HCT116 (cell line): ENCODE results near the gene SRCIN1. TPM values are rescaled to one million over a fixed set of nuclear protein-coding genes. Genes with fewer than 3 reads are reported as not detected.

ENCODE experiments used
- ATAC-seq: fragments of 200-7000 bp; cut with Tn5 transposase; 2 replicates; pipeline ENCODE4 v1.9.1; 2020; ENCODE audit warnings: mild to moderate bottlenecking, moderate library complexity
- BruUV-seq: library from RNA; stranded (reverse); fragments of 400-500 nt; replicated peaks from 2 replicates; lab custom pipeline; 2021; lab: Mats Ljungman, UMichigan
- CTCF ChIA-PET: fragments of 300-600 bp; sonication (Branson Sonifier 250); formaldehyde crosslinking; loops from one replicate; lab custom pipeline; 2021; ENCODE audit warnings: antibody characterized with exemption; lab: Charles Lee
- POLR2A ChIA-PET: fragments of 300-600, 350-600 bp; sonication (Branson Sonifier 250); formaldehyde crosslinking; loops from one replicate; lab custom pipeline; 2021; ENCODE audit warnings: antibody characterized with exemption; lab: Charles Lee
- RAD21 ChIA-PET, 2 experiments: fragments of 300-600 bp; sonication (Branson Sonifier 250); formaldehyde crosslinking; loops; one replicate each; lab custom pipeline; 2023; ENCODE audit warnings: low total read pairs in 2 of 2; ENCODE audit not compliant: uncharacterized antibody in 2 of 2, unreplicated experiment in 2 of 2, low non-redundant PET in 1 of 2; lab: Charles Lee
- DNase-seq: peaks from one replicate; pipeline ENCODE4 v3.0.0-alpha.2; 2010; ENCODE audit warnings: low read depth, low spot score
- H2AFZ ChIP-seq: fragments of 200-600 bp; shearing (Covaris generic), sonication (generic); 2 replicates; pipeline ENCODE4 v1.6.1; 2017; ENCODE audit warnings: low read depth, mixed run types, mixed read lengths, antibody characterized with exemption, low read length; ENCODE audit not compliant: poor library complexity, severe bottlenecking
- H3K27ac ChIP-seq: 2 replicates; pipeline ENCODE4 v1.5.1; 2012; ENCODE audit warnings: low read depth, low read length
- H3K27me3 ChIP-seq: fragments of 200-600 bp; sonication (generic); 2 replicates; pipeline ENCODE4 v1.6.1; 2016; ENCODE audit warnings: mixed run types, low read length, mixed read lengths; ENCODE audit not compliant: insufficient read depth
- H3K36me3 ChIP-seq, 2 experiments: fragments of 200-500 bp in 1 of 2; fragments of 200-600 bp in 1 of 2; sonication (Bioruptor generic) in 1 of 2; sonication (generic) in 1 of 2; 2 replicates each; pipeline versions ENCODE4 v1.5.1 to v1.6.1; 2014 to 2016; ENCODE audit warnings: low read length in 2 of 2, inconsistent platforms in 1 of 2, mixed read lengths in 1 of 2, mixed run types in 1 of 2; ENCODE audit not compliant: insufficient read depth in 2 of 2, control insufficient read depth in 1 of 2
- H3K4me1 ChIP-seq, 2 experiments: fragments of 200-600 bp in 1 of 2; sonication (generic) in 1 of 2; 2 replicates each; pipeline versions ENCODE4 v1.5.1 to v1.6.1; 2012 to 2017; ENCODE audit warnings: low read length in 2 of 2, inconsistent platforms in 1 of 2, mild to moderate bottlenecking in 1 of 2, mixed read lengths in 1 of 2, mixed run types in 1 of 2, moderate library complexity in 1 of 2; ENCODE audit not compliant: insufficient read depth in 2 of 2, control insufficient read depth in 1 of 2
- H3K4me2 ChIP-seq: fragments of 200-600 bp; sonication (generic); 2 replicates; pipeline ENCODE4 v1.6.1; 2017; ENCODE audit warnings: mixed run types, low read length, mixed read lengths
- H3K4me3 ChIP-seq, 2 experiments: fragments of 200-600 bp in 1 of 2; sonication (generic) in 1 of 2; replicated peaks in 1 of 2; 2 replicates each; pipeline ENCODE4 v1.5.1; 2011 to 2016; ENCODE audit warnings: low read length in 2 of 2, control low read depth in 1 of 2, low read depth in 1 of 2, mild to moderate bottlenecking in 1 of 2, mixed read lengths in 1 of 2, mixed run types in 1 of 2
- H3K79me2 ChIP-seq: fragments of 200-600 bp; sonication (generic); 2 replicates; pipeline ENCODE4 v1.6.1; 2017; ENCODE audit warnings: mild to moderate bottlenecking, mixed run types, low read length, moderate library complexity, mixed read lengths; ENCODE audit not compliant: insufficient read depth
- H3K9ac ChIP-seq: fragments of 200-600 bp; sonication (generic); 2 replicates; pipeline ENCODE4 v1.6.1; 2016; ENCODE audit warnings: low read length, mixed read lengths
- H3K9me2 ChIP-seq: fragments of 200-600 bp; sonication (generic), shearing (Covaris generic); 2 replicates; pipeline ENCODE4 v1.6.1; 2017; ENCODE audit warnings: mixed run types, mild to moderate bottlenecking, moderate library complexity; ENCODE audit not compliant: insufficient read depth
- H3K9me3 ChIP-seq, 2 experiments: fragments of 200-500 bp in 1 of 2; fragments of 200-600 bp in 1 of 2; sonication (Bioruptor generic) in 1 of 2; sonication (generic) in 1 of 2; 2 replicates each; pipeline ENCODE4 v1.6.1; 2014 to 2017; ENCODE audit warnings: low read length in 2 of 2, mixed read lengths in 2 of 2, inconsistent platforms in 1 of 2, low read depth in 1 of 2, mild to moderate bottlenecking in 1 of 2, mixed run types in 1 of 2, moderate library complexity in 1 of 2; ENCODE audit not compliant: control insufficient read depth in 1 of 2, insufficient read depth in 1 of 2
- H4K20me1 ChIP-seq: fragments of 200-600 bp; sonication (generic), shearing (Covaris generic); 2 replicates; pipeline ENCODE4 v1.6.1; 2017; ENCODE audit warnings: mixed run types, mild to moderate bottlenecking, moderate library complexity; ENCODE audit not compliant: insufficient read depth
- ATF3 ChIP-seq: IDR thresholded peaks from 2 replicates; pipeline ENCODE4 v1.6.1; 2012
- CEBPB ChIP-seq: IDR thresholded peaks from 2 replicates; pipeline ENCODE4 v1.6.1; 2012; ENCODE audit warnings: low read depth
- CTCF ChIP-seq, 3 experiments: fragments of 200-600 bp in 1 of 3; sonication (generic) in 1 of 3; IDR thresholded peaks in 2 of 3; conservative IDR thresholded peaks in 1 of 3; 2 replicates each; pipeline ENCODE4 v1.5.1; 2012 to 2017; ENCODE audit warnings: low read depth in 2 of 3, low read length in 2 of 3, antibody characterized with exemption in 1 of 3, borderline replicate concordance in 1 of 3, control low read depth in 1 of 3, mild to moderate bottlenecking in 1 of 3, mixed read lengths in 1 of 3, mixed run types in 1 of 3, moderate library complexity in 1 of 3; ENCODE audit not compliant: insufficient read depth in 1 of 3
- EGR1 ChIP-seq: IDR thresholded peaks from 2 replicates; pipeline ENCODE4 v1.6.1; 2012; ENCODE audit warnings: low read depth
- ELF1 ChIP-seq: IDR thresholded peaks from 2 replicates; pipeline ENCODE4 v1.6.1; 2012; ENCODE audit warnings: low read depth, borderline replicate concordance
- EZH2 ChIP-seq: fragments of 200-600 bp; sonication (generic); IDR thresholded peaks from 2 replicates; pipeline ENCODE4 v1.6.1; 2017; ENCODE audit warnings: antibody characterized with exemption, mixed run types
- EZH2phosphoT487 ChIP-seq: fragments of 200-600 bp; IDR thresholded peaks from 2 replicates; pipeline ENCODE4 v1.6.1; 2018; ENCODE audit warnings: antibody characterized with exemption, borderline replicate concordance
- MAX ChIP-seq: IDR thresholded peaks from 2 replicates; pipeline ENCODE4 v1.6.1; 2012
- POLR2A ChIP-seq: IDR thresholded peaks from 2 replicates; pipeline ENCODE4 v1.7.0; 2011; ENCODE audit warnings: borderline replicate concordance; ENCODE audit not compliant: insufficient read depth, insufficient read length; ENCODE audit errors: extremely low read depth
- POLR2AphosphoS5 ChIP-seq: IDR thresholded peaks from 2 replicates; pipeline ENCODE4 v1.6.1; 2011; ENCODE audit warnings: mild to moderate bottlenecking, low read depth, low read length, moderate library complexity
- REST ChIP-seq: IDR thresholded peaks from 2 replicates; pipeline ENCODE4 v1.6.1; 2012; ENCODE audit warnings: low read depth
- SIN3A ChIP-seq: IDR thresholded peaks from 2 replicates; pipeline ENCODE4 v1.6.1; 2012; ENCODE audit warnings: low read depth
- SP1 ChIP-seq: IDR thresholded peaks from 2 replicates; pipeline ENCODE4 v1.6.1; 2012; ENCODE audit warnings: low read depth
- SRF ChIP-seq: IDR thresholded peaks from 2 replicates; pipeline ENCODE4 v1.6.1; 2012; ENCODE audit warnings: low read depth
- TCF7L2 ChIP-seq: IDR thresholded peaks from 2 replicates; pipeline ENCODE4 v1.7.0; 2011; ENCODE audit warnings: borderline replicate concordance, inconsistent platforms; ENCODE audit not compliant: insufficient read depth, insufficient read length; ENCODE audit errors: extremely low read depth
- YY1 ChIP-seq: IDR thresholded peaks from 2 replicates; pipeline ENCODE4 v1.6.1; 2011; ENCODE audit warnings: low read length, low read depth, moderate library complexity, mild to moderate bottlenecking; ENCODE audit not compliant: insufficient replicate concordance; ENCODE audit errors: extremely low read depth
- ZFX ChIP-seq: fragments of 450-650 bp; IDR thresholded peaks from 2 replicates; pipeline ENCODE4 v1.6.1; 2017
- ZNF274 ChIP-seq: fragments of 200-500 bp; sonication (Bioruptor generic); IDR thresholded peaks from 2 replicates; pipeline ENCODE4 v1.6.1; 2014; ENCODE audit warnings: mild to moderate bottlenecking, low read depth, low read length, inconsistent platforms
- intact Hi-C: fragments of 100-400 bp; cut with micrococcal nuclease; formaldehyde crosslinking; loops from 2 replicates; pipeline ENCODE4 v1.10.0; 2022
- total RNA-seq: library from RNA; stranded (reverse); gene quantifications from one replicate; pipeline ENCODE4 v1.2.1, GENCODE V29; 2021; ENCODE audit not compliant: unreplicated experiment

Gene SRCIN1
- total RNA-seq, 1 experiment from 2014 or later = 10.5 TPM

GRCh38 chr17:38591759-38592241, 14.0 kb downstream of the SRCIN1 start:
- H3K9me2 ChIP-seq = no peaks in the 10 kb centered on the region
- CTCF ChIA-PET = no interaction called here
- no peaks in the 10 kb centered on the region for H3K36me3 ChIP-seq
- no peak overlapping the region; the same call in 1 of the 2 replicates for H3K27ac ChIP-seq
- intact Hi-C loops = no loop called here
- H3K4me2 ChIP-seq = peak overlapping the region; percentile 14; the same call in 1 of the 2 replicates
- DNase-seq (no peak), ATAC-seq (peak; percentile 35; the same call in 1 of the 2 replicates)
- no peaks in the 10 kb centered on the region for H3K79me2 ChIP-seq
- H3K4me3 ChIP-seq = no peak overlapping the region
- no TSS peak for BruUV-seq
- TF ChIP-seq EZH2phosphoT487 (no peak), POLR2A (no peak), EGR1 (no peak), ZNF274 (no peak), ATF3 (no peak), YY1 (no peak), TCF7L2 (no peak), SIN3A (no peak), EZH2 (no peak), CEBPB (no peak), CTCF (IDR thresholded peaks at IDR 0.05 in 2 of 3, conservative IDR thresholded peaks at IDR 0.05 in 1 of 3; ENCODE audit: borderline replicate concordance in 1 of 3, insufficient read depth in 1 of 3, low read depth in 2 of 3, low read length in 2 of 3) (no peak), ELF1 (no peak), POLR2AphosphoS5 (no peak), REST (no peak), ZFX (no peak), SRF (no peak), MAX (no peak), SP1 (no peak)
- POLR2A ChIA-PET = no interaction called here
- no peak overlapping the region for H2AFZ ChIP-seq
- no peaks in the 10 kb centered on the region for H3K9me3 ChIP-seq
- peaks cover 6 to 16% of the 10 kb centered on the region in 2 experiments; a peak in 3 of 4 replicates for H3K4me1 ChIP-seq
- no peaks in the 10 kb centered on the region for H4K20me1 ChIP-seq
- no peaks in the 10 kb centered on the region; the same call in 1 of the 2 replicates for H3K27me3 ChIP-seq
- no peak overlapping the region for H3K9ac ChIP-seq
- RAD21 ChIA-PET = no interaction called here
